CD4-positive, alpha-beta T cell treated with Interleukin-12 subunit alpha and Interleukin-12 subunit beta, for 1 hour (primary cell): ENCODE data around the gene KIF13A.
"Not testable (repeated sequence)": the region's sequence is repeated elsewhere in the genome, so short reads cannot be mapped to it uniquely, and the experiment has no call there.

Experiments
- DNase-seq: peaks from one replicate; pipeline ENCODE4 v3.0.0-alpha.2; 2020

KIF13A gene

DNA sequence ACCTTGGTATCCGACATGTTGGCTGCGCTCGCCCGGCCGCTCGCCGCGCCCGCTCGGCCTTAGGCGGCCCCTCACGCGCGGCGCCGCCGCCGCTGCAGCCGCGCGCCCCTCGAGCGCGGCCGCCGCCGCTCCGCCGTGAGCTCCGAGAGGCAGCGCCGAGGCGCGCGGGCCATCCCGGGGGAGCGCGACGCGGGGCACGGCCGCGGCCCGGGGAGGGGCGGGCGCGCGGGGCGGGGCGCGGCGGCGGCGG, at the start of gene KIF13A:
KIF13A (minus strand) TSS at position 189 of the 250 bp plus-strand sequence; CDS start at position 17, 172 bp downstream.
- no peak for DNase-seq

GRCh38 chr6:18036781-18037180, 49.3 kb upstream of the KIF13A start:
- no peak for DNase-seq

DNA sequence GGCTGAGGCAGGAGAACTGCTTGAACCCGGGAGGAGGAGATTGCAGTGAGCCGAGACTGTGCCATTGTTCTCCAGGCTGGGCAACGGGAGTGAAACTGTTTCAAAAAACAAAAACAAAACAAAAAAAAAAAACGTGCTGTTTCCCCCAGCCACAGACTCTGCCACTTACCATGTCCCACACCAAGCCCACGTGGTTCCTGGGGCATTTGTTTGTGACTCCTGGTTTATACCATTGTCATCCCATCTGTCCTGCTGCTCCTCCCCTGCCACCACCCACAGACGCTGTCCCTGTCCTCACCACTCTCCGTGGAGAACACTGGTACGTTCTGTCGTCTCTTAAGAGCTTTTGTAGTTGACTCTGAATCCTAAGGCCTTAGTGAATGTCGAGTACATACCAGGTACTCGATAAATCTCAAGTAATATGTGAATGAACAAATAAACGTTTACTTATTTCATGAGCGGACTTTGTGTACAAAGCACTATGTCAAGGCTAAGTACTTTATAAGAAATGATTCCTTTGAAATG, 48.0 kb upstream of the KIF13A start:
- DNase-seq, result no peak

- no peak for DNase-seq
These were observed 47.4 kb upstream of the KIF13A start for GRCh38 chr6:18034798-18035202.

- no peak for DNase-seq
These were observed 44.3 kb upstream of the KIF13A start for GRCh38 chr6:18031680-18032256.

GRCh38 chr6:18031189-18031588, 43.8 kb upstream of the KIF13A start:
- no peak for DNase-seq

DNA sequence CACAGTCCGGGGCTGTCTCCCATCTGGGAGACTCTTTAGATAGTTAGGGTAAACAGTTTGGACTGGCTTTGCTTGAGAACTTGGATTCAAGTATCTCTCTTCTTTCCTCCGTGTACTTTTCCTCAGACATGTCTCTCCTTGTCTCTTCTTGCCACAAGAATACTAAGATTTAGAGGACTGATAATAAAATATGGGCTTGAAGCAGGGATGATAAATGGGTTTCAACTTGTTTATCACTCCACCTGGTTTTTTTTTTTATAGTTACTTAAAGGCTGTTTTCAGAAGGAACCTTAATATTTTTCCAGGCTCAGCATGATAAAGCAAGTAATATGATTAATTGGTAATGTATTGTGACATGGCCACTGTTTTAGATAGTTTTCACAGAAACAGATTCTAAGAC, 40.9 kb upstream of the KIF13A start:
- no peak for DNase-seq

DNA sequence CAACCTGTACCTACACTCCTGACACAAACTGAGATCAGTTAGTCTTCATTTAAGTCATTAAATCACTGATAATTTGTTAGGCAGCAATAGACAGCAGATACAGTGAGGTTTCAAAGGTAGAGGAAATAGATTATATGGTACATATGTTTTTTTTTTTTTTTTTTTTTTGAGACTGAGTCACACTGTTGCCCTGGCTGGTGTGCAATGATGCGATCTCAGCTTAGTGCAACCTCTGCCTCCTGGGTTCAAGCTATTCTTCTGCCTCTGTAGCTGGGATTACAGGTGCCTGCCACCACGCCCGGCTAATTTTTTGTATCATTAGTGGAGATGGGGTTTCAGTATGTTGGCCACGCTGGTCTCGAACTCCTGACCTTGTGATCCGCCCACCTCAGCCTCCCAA, 38.2 kb upstream of the KIF13A start:
- no peak for DNase-seq

DNA sequence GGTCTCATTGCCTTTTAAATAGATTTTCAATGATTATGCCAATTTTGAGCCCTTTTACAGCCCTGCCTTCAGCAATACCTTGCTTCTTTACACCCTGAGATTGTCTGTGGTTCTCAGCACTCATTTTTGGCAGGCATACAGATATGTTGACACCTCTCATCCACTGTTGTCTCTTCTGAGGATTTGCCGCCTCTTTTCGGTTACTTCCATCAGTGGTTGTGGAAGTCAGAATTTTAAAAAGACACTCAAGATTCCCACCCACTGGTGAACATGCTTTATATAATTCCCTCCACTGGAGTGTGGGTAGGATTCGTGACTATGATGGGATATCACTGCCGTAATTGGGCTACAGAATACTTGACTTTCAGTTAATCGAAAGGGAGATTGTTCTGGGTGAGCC, 37.4 kb upstream of the KIF13A start:
- no peak for DNase-seq

DNA sequence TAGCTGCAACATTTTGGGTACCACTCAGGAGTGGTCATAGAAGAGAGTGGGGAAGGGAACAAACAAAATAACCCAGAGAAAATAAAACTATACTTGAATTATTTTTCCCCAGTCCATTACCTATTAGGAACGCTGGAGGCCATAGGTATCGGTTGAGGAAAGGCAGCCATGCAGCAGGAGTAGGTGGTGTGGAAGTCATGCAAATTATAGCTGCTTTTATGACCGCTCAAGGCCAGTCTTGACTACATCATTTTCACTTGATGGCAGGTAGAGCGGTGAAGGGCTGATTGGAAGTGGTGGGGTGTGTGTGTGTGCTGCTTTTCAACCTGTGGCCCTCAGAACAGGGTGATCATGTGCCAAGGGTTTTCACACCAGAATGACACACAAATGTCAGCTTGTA, 36.5 kb upstream of the KIF13A start:
- DNase-seq, result no peak

GRCh38 chr6:18022398-18023231, 35.2 kb upstream of the KIF13A start:
- no peak for DNase-seq

DNA sequence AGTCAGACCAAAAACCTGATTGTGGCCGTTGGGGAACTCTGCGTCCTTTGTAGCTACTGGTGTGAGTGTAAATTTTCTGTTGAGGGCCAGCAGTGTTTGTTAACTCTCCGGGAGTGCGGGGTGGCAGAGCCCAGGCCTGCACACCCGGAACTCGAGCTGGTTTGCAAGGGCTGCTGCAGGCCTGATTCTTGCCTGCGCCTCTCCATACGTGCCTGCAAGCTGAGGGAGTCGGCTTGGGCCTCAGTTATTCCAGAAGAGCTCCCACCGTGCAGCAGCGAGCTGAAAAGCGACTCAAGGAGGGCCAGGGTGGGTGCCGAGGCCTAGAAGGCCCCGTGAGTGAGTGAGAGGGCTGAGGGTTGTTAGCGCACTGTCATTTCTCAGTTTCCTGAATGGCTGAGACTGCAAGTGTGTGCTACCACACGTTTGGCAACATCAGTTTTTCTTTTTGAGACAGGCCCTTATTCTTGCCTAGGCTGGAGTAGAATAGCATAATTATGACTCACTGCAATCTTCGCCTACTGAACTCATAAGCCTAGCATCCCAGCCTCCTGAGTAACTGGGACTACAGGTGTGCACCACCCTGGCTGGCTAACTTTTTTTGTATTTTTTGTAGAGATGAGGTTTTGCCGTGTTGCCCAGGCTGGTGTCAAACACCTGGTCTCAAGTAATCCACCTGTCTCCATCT, 33.9 kb upstream of the KIF13A start:
- no peak for DNase-seq

DNA sequence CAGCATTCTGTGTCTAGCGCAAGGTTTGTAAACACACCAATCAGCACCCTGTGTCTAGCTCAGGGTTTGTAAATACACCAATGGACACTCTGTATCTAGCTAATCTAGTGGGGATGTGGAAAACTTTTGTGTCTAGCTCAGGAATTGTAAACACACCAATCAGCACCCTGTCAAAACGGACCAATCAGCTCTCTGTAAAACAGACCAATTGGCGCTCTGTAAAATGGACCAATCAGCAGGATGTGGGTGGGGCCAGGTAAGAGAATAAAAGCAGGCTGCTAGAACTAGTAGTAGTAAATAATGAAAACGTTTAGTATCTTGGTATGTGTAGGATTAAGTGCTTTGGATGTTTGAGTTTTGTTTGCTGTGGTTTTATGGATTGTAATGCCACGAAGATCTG, 33.1 kb upstream of the KIF13A start:
- not testable (repeated sequence) for DNase-seq

DNA sequence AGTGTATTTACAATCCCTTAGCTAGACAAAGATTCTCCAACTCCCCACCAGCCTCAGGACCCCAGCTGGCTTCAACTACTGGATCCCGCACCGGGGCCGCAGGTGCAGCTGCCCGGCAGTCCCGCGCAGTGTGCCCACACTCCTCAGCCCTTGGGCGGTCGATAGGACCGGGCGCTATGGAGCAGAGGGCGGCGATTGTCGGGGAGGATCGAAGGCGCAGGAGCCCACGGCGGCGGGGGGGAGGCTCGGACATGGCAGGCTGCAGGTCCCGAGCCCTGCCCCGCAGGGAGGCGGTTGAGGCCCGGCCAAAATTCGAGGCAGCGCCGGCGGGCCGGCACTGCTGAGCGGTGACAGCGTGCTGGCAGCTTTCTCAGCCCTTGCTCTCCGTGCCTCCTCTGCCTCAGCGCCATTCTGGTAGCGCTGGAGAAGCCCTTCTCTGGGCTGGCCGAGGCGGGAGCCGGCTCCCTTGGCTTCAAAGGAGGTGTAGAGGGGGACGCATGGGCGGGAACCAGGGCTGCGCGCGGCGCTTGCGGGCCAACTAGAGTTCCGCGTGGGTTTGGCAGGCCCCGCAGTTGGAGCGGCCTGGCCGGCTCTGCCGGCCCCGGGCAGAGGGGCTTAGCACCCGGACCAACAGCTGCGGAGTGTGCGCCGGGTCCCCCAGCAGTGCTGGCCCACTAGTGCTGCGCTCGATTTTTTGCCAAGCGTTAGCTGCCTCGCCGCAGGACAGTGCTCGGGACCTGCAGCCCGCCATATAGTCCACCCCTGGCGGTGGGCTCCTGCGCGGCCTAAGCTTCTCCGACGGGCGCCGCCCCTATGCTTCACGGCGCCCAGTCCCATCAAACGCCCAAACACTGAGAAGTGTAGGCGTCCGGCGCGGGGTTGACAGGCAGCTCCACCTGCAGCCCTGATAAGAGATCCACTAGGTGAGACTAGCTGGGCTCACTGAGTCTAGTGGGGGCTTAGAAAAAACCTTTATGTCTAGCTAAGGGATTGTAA, 32.4 kb upstream of the KIF13A start:
- DNase-seq, result no peak

DNA sequence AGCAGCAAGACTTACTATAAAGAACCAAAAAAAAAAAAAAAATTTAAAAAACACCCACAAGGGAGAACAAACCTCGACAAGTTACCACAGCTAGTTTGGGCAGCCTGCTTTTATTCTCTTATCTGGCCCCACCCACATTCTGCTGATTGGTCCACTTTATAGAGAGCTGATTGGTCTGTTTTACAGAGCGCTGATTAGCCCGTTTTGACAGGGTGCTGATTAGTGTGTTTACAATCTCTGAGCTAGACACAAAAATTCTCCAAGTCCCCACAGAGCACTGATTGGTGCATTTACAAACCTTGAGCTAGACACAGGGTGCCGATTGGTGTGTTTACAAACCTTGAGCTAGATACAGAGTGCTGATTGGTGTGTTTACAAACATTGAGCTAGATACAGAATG, 31.7 kb upstream of the KIF13A start:
- not testable (repeated sequence) for DNase-seq

GRCh38 chr6:18016698-18017097, 29.3 kb upstream of the KIF13A start:
- DNase-seq, result no peak

GRCh38 chr6:18016133-18016532, 28.7 kb upstream of the KIF13A start:
- no peak for DNase-seq

DNA sequence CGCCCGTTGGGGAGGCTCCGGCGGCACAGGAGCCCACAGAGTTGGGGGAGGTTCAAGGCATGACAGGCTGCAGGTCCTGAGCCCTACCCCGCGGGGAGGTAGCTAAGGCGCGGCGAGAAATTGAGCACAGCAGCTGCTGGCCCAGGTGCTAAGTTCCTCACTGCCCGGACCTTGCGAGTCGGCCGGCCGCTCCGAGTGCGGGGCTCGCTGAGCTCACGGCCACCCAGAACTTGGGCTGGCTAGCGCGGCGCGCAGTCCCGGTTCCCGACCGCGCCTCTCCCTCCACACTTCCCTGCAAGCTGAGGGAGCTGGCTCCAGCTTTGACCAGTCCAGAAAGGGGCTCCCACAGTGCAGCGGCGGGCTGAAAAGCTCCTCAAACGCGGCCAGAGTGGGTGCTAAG, 23.9 kb upstream of the KIF13A start:
- DNase-seq, result no peak

GRCh38 chr6:18010540-18010939, 23.1 kb upstream of the KIF13A start:
- DNase-seq, result not testable (repeated sequence)

DNA sequence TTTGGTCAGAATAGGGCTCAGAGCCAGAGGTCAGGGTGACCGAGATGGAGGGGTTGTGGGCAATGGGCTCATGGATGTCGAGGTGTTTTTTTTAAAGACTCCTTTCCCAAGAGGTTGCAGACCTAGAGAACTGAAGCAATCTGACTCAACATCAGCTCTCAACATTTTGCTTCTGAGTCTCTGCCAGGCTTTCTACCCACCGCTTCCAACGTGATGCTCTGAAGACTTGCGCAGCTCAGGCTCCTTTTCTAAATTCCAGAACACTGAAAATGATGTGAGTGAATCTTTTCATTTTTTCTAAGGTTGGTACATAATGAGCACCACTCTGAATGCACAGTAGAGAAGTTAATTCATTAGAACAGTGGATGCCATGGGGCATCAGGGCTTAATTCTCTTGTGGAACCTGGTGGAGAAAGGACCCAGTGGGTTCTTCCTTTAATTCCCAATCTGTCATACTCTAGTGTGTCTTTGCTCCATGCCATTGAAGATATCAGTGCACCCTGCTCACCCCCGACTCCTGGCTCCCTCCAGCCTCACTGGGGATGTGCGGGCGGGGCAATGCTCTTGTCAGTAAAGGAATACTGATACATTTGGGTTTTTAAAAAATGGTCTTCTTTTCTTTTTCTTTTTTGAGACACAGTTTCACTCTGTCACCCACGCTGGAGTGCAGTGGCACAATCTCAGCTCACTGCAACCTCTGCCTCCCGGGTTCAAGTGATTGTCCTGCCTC, 17.0 kb upstream of the KIF13A start:
- DNase-seq, result no peak

GRCh38 chr6:17999425-17999824, 12.0 kb upstream of the KIF13A start:
- no peak for DNase-seq

- DNase-seq, result no peak
These were observed 11.0 kb upstream of the KIF13A start for GRCh38 chr6:17998442-17998841.
